Stimulated activated CD4-positive, alpha-beta T cell treated with anti-CD3 and anti-CD28 coated beads, Interleukin-1b, Interleukin-23, amount 100 ng/mL, for 24 hours (primary cell): ENCODE results near the gene RNU1-2.
"Not testable (repeated sequence)": the region's sequence is repeated elsewhere in the genome, so short reads cannot be mapped to it uniquely, and the experiment has no call there.

Experiments used
- DNase-seq, 4 experiments: peaks; one replicate each; pipeline ENCODE4 v3.0.0-alpha.2; 2020; ENCODE audit warnings: low read depth in 4 of 4, low spot score in 1 of 4

Gene RNU1-2

DNA sequence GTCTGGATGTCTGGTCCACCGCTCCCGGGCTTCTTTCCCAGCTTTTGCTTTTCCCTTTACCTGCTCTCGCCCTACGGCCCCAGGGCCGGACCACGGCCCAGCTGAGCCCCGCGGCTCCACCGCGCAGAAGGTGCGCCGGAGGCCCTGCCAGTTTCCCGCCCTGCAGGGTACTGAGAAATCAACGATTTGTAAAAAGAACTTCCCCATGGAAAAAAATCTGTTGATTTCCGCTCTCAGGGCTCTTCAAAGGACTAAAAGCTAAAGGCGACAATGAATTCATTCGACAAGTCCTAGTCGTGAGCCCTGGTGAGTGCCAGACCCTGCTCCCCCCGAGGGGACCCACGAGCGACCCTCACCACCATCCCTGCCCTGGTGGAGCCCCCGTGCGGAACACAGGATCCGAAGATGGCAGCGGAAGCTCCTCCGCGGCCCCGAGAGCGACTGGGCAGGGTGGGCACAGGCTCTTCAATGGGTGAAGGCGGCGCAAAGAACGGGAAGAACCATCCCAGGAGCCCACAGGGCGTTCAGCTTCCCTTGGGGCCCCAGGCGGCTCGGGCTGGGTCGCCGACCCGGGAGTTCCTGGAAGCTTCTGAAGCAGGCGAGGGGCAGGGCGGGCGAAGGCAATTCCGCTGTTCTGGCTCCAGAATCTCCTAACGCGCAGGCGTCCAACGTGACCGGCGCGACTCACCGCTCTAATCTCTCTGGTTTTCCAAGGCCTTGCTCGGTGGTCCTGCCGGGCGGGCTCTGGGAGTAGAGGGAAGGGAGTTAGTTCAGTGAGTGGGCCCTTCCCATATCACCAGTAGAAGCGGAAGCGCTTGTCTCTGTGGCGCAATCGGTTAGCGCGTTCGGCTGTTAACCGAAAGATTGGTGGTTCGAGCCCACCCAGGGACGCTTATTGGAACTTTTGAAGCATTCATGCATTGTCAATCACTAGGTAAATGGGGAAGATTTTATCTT is 6.6 kb upstream of the RNU1-2 start:
- DNase-seq: peak; percentile 45 to 70 (median 60)

DNA sequence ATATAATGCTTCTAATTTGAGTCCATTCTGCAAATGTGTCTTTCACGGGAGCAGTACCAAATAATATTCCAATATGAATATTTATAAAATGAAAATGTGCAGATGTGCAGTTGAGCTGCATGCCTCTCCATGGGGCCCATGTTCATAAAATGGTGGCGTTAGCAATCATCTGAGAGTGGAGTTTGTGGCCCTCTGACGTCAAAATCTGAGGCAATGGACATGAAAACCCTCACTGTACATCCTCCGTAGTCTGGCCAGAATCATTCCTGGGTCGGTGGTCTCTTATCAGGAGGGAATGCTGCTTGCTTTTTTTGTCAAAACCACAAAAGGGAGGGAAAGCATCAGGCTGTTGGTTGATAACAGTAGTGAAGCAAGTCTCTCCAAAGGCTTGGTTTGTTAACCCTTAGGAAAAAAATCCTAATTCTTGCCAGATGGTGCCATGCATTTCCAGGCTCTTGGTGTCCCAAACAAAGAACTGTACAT is 5.2 kb upstream of the RNU1-2 start:
- not testable (repeated sequence) for DNase-seq

DNA sequence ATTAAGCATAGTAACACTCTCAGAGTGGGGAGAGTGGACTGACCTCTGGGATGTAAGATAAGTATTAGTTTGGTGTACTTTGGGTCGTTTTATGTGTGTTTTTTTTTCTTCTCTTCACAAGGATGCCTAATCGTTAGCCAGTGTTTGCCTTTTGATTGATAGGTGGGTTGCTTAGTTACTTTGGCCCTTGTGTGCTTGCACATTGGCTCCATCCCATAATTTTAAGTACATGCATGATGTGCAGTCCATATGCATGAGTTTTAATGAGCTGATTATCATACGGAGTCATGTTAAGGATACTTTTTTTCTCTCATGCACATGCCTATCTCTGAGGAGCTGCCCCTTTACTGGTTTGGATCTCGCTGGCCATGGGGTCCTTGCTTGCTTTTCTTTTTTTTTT is 4.7 kb upstream of the RNU1-2 start:
- not testable (repeated sequence) for DNase-seq

DNA sequence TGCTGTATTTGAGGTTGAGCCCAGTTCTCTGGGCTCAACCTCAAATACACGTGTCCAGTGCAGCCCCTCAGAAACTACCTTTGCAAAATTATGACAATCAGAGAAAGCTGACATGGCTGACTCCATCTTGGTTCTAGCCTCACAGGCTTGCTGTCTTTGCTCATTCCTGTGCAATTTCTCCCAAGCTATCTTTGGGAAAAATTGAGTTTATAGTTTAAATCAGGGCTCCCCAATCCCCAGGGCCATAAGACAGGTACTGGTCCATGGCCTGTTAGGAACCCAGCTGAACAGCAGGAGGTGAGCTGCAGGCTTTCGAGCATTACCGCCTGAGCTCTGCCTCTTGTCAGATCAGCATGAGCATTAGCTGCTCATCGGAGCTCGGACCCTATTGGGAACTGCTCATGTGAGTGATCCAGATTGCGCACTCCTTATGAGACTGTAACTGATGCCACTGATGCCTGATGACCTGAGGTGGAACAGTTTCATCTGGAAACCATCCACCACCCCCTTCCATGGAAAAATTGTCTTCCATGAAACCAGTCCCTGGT is 2.7 kb upstream of the RNU1-2 start:
- not testable (repeated sequence) for DNase-seq

DNA sequence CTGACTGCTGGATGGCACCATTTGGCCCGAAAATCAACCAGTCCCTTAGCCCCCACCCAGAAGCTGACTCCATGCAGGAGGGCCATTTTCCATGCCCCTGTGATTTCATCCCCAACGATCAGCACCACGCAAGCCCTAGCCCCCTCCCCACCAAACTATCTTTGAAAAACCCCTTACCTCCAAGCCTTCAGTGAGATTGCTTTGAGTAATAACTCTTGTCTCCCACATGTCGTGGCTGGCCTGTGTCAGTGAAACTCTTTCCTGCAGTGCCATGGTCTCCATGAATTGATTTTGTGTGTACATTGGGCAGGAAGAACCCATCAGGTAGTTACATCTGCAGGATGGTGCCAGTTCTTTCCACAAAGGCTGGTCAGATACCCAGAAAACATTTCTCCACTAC is 2.0 kb upstream of the RNU1-2 start:
- not testable (repeated sequence) for DNase-seq

DNA sequence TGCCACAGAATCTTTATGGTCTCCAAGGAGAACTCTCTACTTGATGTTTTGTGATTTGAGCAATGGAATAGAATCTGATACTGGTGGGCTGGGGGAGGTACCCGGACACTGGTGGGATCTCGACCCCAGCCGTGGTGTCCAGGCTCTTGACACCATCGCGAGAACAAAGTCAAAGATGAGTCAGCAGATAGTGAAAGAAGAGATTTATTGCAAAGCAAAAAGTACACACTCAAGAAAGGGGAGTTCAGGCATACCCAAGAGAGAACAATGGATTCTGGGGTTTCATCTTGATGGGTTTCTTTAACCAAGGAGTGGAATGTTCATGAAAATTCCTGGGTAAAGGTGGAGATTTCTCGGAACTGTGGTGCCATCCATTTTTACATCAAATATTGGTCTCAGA is 1.4 kb upstream of the RNU1-2 start:
- DNase-seq: not testable (repeated sequence)

DNA sequence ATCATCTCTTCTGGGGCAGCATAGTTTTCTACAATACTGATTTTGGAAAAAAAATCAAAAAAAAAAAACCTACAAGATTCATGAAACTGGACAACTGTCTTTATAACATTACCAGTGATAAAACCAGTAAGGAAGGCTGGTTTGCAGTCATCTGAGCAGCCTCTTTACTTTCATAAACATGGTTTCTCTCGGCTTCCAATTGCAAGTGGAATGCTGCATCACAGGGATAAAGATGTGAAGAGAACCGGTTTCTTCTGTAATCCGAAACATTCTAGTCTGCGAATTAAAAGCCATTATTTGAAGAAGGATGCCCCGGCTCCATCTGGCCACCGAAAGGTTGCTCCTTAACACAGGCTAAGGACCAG is 565 bp upstream of the RNU1-2 start:
- DNase-seq: not testable (repeated sequence)

DNA sequence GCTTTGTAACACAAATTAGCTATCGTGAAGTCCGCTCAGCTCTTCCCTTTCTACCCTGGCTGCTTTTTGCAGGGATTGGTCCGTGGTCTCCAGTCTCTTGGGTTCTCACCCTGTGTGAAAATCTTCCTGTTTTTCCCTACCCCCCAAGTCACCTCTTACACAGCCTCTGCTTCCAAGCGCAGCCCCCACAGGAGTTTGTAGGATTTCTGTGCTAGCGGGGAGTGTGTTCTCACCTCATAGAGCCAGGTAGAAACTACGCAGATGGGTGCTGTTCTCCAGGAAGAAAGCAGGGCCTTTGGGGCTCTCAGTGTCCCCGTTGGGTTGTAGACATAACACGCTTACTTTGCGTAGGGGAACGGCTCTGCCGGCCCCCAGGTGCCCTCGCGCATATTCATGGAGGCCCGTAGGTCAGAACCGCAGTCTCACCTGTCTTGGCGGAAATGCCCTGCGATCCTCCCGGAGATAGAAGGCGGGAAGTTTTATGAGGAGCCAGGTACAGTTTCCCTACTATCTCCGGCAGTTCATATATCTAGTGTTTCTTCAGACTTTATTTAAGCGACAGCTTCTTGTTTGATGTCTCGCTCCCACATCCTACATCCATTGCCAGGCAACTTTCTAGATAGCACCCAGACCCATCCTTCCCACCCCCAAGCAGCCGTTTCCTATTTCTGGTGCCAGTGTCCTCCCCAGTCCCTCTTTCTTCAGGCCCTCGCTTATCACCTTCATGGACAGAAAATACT is 706 bp downstream of the RNU1-2 start:
- peak in 3 of 4 experiments; percentile 63 to 75 (median 69) for DNase-seq

DNA sequence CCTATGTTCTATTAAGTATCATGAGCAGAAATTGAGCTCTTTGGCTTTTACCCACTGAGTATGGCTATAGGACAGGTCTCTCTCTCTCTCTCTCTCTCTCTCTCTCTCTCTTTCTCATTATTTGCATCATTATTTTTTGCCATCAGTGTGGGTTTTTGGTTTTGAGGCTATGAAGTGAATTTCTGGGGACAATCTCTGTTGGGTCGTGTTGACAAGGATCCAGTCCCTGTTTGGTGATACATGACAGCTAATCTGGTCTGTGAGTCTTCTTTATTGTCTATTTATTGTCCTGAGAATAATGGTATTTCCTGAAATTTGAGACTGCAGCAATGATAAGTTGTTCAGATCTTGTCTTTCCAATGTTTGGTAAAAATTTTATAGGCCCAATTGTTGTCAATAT is 1.9 kb downstream of the RNU1-2 start:
- not testable (repeated sequence) for DNase-seq

DNA sequence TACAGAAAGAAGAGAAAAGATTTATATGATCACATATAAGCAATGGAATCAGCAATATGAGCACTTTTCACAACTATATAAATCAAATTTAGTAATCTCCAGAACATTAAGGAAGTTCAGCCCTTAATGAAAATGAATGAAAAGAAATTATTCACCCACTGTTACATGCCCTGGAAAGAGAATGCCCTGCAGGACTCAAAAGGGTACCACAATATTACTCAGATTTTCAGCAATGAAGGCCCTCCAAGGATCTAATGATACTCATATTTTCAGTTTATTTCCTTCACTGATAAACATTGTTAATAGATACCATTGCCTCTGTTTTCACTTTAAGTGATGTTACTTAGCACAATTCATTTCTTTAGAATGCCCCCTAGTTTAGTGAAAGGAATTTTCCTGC is 2.5 kb downstream of the RNU1-2 start:
- DNase-seq: not testable (repeated sequence)

DNA sequence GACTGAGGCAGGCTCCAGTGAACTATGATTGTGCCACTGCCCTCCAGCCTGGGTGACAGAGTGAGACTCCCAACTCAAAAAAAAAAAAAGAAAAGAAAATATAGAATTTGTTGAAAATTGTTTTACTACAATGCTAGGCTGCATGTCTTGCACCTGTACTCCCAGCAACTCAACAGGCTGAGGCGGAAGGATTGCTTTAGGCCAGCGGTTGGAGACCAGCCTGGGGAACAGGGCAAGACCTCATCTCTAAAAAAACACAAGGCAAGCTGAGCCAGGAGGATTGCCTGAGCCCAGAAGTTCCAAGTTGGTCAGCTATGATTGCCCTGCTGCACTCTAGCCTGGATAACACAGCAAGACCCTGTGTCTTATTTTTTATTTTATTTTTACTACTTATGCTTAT is 3.2 kb downstream of the RNU1-2 start:
- not testable (repeated sequence) for DNase-seq

DNA sequence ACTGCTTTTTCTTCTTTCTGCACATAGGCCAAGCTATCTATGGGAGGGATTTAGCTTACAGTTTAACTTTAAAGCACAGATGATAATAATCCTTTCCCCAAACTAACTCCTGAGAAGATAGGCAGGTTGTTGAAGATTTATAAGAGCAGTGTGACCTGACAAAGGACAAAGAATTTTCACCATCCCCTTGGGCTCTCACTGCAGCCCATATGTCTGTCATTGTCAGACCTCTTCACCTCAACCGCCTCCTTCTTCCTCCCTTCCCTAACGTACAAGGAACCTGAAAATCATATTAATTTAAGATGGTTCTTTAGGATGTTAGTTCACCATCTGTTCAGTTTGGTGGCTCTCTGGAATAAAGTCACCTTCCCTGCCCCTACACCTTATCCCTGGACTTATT is 5.0 kb downstream of the RNU1-2 start:
- DNase-seq: no peak

DNA sequence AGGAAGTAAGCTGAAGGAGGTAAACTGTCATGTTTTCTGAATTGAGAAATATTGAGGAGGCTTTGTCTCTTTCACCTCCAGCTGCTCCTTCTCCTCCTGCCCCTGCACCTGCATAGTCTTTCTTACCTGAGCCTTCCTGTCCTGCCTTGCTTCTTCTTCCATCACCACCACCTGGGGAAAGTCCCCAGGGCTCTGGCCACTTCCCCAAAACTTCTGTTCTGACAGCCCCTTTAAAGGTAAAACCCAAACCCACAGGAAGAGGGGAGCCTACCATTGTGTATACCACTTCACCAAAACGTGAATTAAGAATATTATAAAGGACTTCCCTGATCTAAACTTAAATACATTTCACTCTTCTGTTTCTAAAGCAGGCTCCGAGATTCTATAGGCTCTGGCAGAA is 5.6 kb downstream of the RNU1-2 start:
- not testable (repeated sequence) for DNase-seq

DNA sequence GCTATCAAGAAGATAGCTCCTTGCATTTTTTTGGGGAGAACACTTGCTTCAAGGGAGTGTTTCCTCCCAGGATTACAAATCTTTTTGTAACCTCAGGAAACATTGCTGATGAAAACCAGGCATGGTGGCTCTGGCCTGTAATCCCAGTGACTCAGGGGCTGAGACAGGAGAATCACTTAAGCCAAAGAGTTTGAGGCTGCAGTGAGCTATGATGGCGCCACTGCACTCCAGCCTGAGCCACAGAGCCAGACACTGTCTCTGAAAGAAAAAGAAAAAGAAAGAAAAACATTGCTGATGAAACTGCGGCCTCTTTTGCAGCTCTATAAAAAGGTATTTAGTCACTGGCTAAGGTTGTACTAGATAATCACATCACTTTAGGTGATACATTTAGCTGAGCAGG is 7.3 kb downstream of the RNU1-2 start:
- DNase-seq: no peak

DNA sequence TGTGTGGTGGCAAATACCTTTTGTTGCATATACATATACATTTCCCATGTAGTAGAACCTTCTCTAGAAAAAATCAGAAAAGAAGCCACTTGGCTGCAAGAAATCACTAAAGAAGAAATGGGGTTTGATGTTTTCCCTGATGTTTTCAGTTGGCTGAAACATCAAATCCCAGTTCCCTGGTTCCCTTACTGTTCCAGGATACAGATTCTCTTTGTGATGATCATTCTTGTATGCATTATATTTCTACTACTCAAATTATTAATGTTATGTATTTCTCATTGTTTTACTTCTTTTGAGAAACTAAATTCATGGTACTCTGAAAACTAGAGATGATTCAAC is 7.6 kb downstream of the RNU1-2 start:
- no peak for DNase-seq

DNA sequence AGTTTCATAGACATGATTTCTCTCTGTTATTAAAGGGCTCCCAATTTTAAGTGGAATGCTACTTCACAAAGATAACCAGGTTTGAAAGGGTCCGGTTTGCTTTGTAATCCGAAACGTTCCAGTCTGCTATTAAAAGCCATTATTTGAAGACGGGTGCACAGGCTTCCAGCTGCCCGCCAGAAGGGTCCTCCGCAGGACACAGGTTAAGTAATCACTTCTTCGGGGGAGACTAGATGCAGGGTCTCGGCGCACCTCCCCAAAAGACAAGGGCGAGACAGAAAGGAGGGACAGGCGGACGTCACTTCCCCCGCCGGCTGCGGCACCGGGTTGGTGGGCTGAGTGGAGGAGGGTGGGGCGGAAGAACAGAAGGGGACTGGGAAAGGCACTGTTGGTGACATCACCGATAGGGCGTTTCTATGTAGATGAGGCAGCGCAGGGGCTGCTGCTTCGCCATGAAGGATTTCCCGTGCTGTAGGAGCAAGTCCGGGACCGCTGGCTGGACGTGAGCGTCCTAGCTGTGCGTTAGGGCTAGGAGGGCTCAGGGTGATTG is 8.9 kb downstream of the RNU1-2 start:
- peak; percentile 94 to 100 (median 98) for DNase-seq

DNA sequence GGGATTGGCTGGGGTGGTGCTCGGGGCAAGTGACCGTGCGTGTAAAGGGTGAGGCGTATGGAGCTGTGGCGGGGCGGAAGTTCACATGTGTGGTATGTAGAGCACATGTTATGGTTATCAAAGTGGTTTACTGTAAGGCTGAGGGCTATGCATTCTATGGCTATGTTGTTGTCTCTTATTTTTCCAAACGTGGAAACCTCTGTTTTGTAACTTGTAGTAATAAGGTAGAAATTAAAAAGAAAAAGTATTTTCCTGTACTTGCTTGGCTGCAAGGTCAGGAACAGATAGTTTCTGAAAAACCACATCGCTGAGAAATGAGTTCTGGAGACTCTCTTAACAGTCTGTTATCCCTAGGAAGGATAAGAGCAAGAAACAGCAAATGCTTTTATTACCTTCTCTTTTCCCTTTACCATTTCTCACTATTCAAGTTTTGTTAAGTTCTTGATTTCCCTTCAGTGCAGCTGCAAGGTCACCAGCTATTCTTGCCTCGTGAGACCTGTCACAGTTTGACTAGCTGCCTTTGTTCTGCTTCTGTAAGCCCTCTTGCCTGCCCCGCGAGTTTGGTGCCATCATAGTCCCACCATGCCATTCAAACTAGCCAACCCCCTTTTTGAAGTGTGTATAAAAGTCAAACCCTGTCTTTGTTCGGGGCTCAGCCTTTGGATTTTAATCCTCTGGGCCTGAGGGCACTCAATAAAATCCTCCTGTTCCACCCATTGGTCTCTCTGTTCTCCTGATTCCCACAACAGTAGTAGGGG is 9.5 kb downstream of the RNU1-2 start:
- DNase-seq: peak in 2 of 4 experiments; percentile 28 to 41

DNA sequence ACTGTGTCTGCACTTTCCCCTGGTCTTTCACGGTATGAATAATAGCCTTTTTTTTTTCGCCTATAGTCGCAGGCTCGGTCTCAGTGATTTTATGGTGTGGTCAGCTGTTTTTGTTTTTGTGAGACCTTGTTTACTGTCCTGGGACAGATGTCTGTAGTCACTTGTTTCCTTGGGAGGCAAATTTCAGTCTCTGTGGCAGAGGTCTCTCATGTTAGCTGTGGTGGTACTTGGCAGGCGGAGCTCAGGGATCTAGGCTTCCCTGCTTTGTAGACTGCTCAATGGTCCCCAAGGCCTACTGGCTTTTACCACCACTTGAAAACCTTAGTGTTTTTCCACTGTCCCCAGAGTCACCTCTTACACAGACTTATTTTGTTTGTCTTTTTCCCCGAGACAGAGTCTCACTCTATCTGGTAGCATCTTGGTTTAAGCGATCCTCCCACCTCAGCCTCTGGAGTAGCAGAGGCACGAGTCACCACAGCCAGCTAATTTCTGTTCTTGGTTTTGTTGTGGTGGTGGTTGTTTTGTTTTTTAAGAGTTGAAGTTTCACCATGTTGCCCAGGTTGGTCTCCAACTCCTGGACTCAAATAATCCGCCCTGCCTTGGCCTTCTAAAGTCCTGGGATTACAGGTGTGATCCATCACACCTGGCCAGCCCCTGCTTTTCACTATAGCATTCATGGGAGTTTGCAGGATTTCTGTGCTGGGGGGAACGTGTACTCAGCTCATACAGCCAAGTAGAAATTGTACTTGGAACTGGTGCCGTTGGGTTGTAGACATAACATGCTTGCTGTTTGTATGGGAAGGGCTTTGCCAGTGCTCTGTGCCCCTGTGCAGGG is 10.3 kb downstream of the RNU1-2 start:
- no peak for DNase-seq

DNA sequence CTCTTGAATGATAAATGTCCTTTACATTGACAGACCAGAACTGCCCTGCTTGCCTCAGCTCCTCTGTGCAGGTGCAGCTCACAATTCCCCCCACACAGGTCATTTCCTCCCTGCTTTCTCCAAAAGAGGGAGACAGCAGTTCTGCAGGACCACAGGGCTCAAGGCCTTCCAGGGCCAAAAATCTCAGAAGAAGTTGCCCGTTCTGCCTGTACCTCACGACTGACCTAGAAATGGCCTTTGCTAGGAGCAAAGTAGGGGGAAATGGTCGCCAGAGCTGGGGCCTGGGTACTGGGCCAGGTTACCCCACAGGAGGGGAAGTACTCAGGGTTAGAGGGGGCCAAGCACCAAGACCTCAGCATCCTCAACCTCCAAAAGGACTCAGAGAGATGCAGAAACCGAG is 11.1 kb downstream of the RNU1-2 start:
- DNase-seq: no peak
